SU-DHL-6 (cell line): Measurements from ENCODE around the gene SLFN12.

Experiments used
- H2AFZ ChIP-seq: fragments of 200-600 bp; sonication (generic); 2 replicates; pipeline ENCODE4 v1.6.1; 2014; ENCODE audit warnings: low read depth, mild to moderate bottlenecking, moderate library complexity, mixed read lengths, antibody characterized with exemption, low read length; ENCODE audit not compliant: severe bottlenecking
- H3F3A ChIP-seq: fragments of 200-600 bp; shearing (Covaris generic); 2 replicates; pipeline ENCODE4 v1.6.0; 2016; ENCODE audit warnings: antibody characterized with exemption, mild to moderate bottlenecking; ENCODE audit not compliant: insufficient read depth
- H3K27ac ChIP-seq: fragments of 200-600 bp; sonication (generic); 2 replicates; pipeline ENCODE4 v1.5.1; 2016; ENCODE audit warnings: low read depth, mild to moderate bottlenecking, low read length, moderate library complexity, mixed read lengths
- H3K27me3 ChIP-seq: fragments of 200-600 bp; sonication (generic), shearing (Covaris generic); 2 replicates; pipeline ENCODE4 v1.6.0; 2014; ENCODE audit warnings: mild to moderate bottlenecking, low read length
- H3K36me3 ChIP-seq: fragments of 200-600 bp; sonication (generic); 2 replicates; pipeline ENCODE4 v1.6.1; 2014; ENCODE audit warnings: mild to moderate bottlenecking, low read length, mixed read lengths
- H3K4me2 ChIP-seq: fragments of 300-600, 200-600 bp; shearing (Covaris generic), sonication (generic); 2 replicates; pipeline ENCODE4 v1.6.0; 2014; ENCODE audit warnings: low read length, low read depth, mild to moderate bottlenecking; ENCODE audit not compliant: poor library complexity, severe bottlenecking
- H3K4me3 ChIP-seq: fragments of 200-600 bp; sonication (generic); 2 replicates; pipeline ENCODE4 v1.5.1; 2014; ENCODE audit warnings: antibody characterized with exemption, low read length, mild to moderate bottlenecking, mixed read lengths; ENCODE audit not compliant: insufficient read depth, poor library complexity, severe bottlenecking
- H3K79me2 ChIP-seq: fragments of 200-600 bp; sonication (generic); 2 replicates; pipeline ENCODE4 v1.6.1; 2014; ENCODE audit warnings: mild to moderate bottlenecking, low read length, moderate library complexity; ENCODE audit not compliant: insufficient read depth
- H3K9ac ChIP-seq: fragments of 200-600 bp; sonication (generic); 2 replicates; pipeline ENCODE4 v1.7.0; 2014; ENCODE audit warnings: mild to moderate bottlenecking, low read length
- H3K9me2 ChIP-seq: fragments of 200-600 bp; sonication (generic); replicated peaks from 2 replicates; pipeline ENCODE4 v1.6.1; 2014; ENCODE audit warnings: low read length; ENCODE audit not compliant: insufficient read depth
- H3K9me3 ChIP-seq: fragments of 200-600 bp; sonication (generic); 2 replicates; pipeline ENCODE4 v1.6.1; 2014; ENCODE audit warnings: low read length, mixed read lengths; ENCODE audit not compliant: insufficient read depth
- H4K20me1 ChIP-seq: fragments of 200-600 bp; sonication (generic); 2 replicates; pipeline ENCODE4 v1.6.1; 2014; ENCODE audit warnings: low read depth, mild to moderate bottlenecking, antibody characterized with exemption, low read length, moderate library complexity, mixed read lengths
- EZH2phosphoT487 ChIP-seq: fragments of 200-600 bp; sonication (generic), shearing (Covaris generic); conservative IDR thresholded peaks from 2 replicates; pipeline ENCODE4 v1.6.1; 2018; ENCODE audit warnings: mild to moderate bottlenecking, antibody characterized with exemption, low read length, moderate library complexity, mixed read lengths
- TF ChIP-seq, protein P1 (sequence below): fragments of 200-600 bp; sonication (generic); IDR thresholded peaks from one replicate; pipeline ENCODE4 v1.5.1; 2017; ENCODE audit warnings: antibody characterized with exemption, mild to moderate bottlenecking, low read length, moderate library complexity; ENCODE audit not compliant: insufficient read depth, poor library complexity, severe bottlenecking

Gene SLFN12

DNA sequence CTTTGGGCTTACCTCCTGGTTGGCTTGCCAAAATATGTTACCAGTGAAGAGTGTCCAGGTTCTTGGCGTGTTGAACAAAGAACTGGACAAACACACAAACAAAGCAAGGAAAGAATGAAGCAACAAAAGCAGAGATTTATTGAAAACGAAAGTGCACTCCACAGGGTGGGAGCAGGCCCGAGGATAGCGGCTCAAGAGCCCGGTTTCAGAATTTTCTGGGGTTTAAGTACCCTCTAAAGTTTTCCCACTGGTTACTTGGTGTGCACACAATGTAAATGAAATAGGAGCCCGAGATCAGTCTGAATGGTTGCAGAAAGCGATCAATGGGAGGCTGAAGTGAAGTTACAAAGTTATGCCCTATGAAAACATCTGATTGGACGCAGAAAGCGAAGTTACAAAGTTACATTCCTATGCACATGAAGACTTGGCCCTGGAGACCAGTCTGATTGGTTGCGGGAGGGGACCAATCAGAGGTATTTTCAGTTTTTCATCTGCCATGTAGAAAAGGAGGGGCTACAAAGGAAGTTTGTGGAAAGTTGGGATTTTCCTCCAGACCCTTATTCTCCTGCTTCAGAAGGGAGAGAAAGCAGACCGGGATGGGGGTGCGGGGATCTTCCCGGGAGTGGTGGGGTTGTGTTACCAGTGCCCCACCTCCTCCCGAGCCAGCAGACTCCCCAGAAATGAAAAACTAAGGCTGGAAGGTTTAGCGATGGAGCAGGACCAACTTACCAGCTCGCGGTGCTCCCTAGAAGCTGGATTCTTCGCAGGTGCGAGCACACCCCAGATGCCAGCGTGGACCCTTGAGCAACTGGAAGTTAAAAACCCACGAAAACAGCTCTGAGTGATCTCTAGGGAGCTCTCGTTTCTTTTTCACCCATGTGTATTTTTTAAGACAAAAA lies at the start of gene SLFN12:
TSS of gene SLFN12 (minus strand) at position 325 of the 899 bp plus-strand sequence. CDS start 9,472 bp downstream, outside the sequence.
- Histone ChIP-seq H3K36me3 (no peaks in the 10 kb centered on the region), H3K9me3 (no peaks in the 10 kb centered on the region), H3K27me3 (no peaks in the 10 kb centered on the region), H3K9me2 (no peaks in the 10 kb centered on the region), H3K79me2 (no peaks in the 10 kb centered on the region), H2AFZ (no peak within 1 kb of the TSS), H3K27ac (no peak within 1 kb of the TSS), H3F3A (no peaks in the 10 kb centered on the region), H3K9ac (no peak within 1 kb of the TSS), H3K4me2 (no peak within 1 kb of the TSS), H3K4me3 (no peak within 1 kb of the TSS), H4K20me1 (no peaks in the 10 kb centered on the region)
- TF ChIP-seq EZH2phosphoT487, result no peak
- TF ChIP-seq, protein P1, sequence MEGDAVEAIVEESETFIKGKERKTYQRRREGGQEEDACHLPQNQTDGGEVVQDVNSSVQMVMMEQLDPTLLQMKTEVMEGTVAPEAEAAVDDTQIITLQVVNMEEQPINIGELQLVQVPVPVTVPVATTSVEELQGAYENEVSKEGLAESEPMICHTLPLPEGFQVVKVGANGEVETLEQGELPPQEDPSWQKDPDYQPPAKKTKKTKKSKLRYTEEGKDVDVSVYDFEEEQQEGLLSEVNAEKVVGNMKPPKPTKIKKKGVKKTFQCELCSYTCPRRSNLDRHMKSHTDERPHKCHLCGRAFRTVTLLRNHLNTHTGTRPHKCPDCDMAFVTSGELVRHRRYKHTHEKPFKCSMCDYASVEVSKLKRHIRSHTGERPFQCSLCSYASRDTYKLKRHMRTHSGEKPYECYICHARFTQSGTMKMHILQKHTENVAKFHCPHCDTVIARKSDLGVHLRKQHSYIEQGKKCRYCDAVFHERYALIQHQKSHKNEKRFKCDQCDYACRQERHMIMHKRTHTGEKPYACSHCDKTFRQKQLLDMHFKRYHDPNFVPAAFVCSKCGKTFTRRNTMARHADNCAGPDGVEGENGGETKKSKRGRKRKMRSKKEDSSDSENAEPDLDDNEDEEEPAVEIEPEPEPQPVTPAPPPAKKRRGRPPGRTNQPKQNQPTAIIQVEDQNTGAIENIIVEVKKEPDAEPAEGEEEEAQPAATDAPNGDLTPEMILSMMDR, result no peak

DNA sequence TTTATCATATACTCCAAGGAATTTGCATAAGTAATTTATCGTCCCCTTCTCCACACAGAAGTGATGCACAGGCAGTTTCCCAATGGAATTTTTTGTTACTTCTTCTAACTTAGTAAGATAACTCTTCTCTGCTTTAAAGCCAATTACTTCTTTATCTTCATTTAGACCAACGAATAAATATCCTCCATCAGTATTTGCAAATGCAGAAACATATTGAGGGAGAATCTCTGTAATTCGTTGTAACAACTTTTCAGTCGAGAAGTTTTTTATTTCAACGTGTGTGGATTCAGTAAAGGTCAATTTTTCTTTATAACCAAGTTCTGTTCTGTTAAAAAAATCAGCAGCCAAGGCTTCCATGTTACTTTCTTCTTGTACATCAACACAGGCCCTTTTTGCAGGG lies 47.0 kb upstream of the SLFN12 start:
- H3K79me2 ChIP-seq, result no peaks in the 10 kb centered on the region
- no peak overlapping the region for H2AFZ ChIP-seq
- H3K27ac ChIP-seq, result no peak overlapping the region
- H3K36me3 ChIP-seq, result no peaks in the 10 kb centered on the region
- TF ChIP-seq, protein P1, result no peak
- no peak for TF ChIP-seq EZH2phosphoT487
- H3K9ac ChIP-seq, result no peak overlapping the region
- no peaks in the 10 kb centered on the region for H3K27me3 ChIP-seq
- H4K20me1 ChIP-seq, result no peaks in the 10 kb centered on the region
- no peak overlapping the region for H3K4me3 ChIP-seq
- H3K9me3 ChIP-seq, result no peaks in the 10 kb centered on the region; the same call in 1 of the 2 replicates
- no peaks in the 10 kb centered on the region for H3F3A ChIP-seq
- H3K4me2 ChIP-seq, result no peak overlapping the region
- no peaks in the 10 kb centered on the region for H3K9me2 ChIP-seq

DNA sequence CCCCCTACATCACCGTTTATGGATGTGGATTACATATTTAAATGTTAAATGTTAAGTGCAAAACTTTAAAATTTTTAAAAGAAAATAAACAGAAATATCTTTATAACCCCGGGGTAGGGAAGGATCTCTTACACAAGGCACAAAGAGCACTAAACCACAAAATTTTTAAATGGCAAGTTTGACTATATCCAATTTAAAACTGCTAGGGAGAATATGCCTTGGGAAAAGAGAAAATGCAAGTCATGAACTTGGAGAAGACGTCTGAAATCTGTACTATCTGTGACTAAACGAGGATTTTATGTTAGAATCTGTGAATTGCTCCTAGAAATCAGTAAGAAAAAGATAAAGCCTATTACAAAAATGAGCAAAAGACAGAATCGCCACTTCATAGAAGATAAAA lies 44.9 kb upstream of the SLFN12 start:
- Histone ChIP-seq H3K27me3 (no peaks in the 10 kb centered on the region), H3K9me2 (no peaks in the 10 kb centered on the region), H3K9me3 (no peaks in the 10 kb centered on the region), H3K27ac (no peak overlapping the region), H4K20me1 (no peaks in the 10 kb centered on the region), H3K4me2 (no peak overlapping the region), H3F3A (no peaks in the 10 kb centered on the region), H2AFZ (no peak overlapping the region), H3K36me3 (no peaks in the 10 kb centered on the region), H3K79me2 (no peaks in the 10 kb centered on the region), H3K4me3 (no peak overlapping the region), H3K9ac (no peak overlapping the region)
- TF ChIP-seq, protein P1, result no peak
- no peak for TF ChIP-seq EZH2phosphoT487
